Suprapubic skin (tissue), 4 donors: ENCODE data around the gene MCF2L. TPM values are rescaled to one million over a fixed set of nuclear protein-coding genes. Genes with fewer than 3 reads are reported as not detected.

Experiments
- DNase-seq, 2 donors: peaks; one replicate each; pipeline ENCODE4 v3.0.0-alpha.2; 2019; ENCODE audit warnings: low spot score in 2 of 2
- H3K27ac ChIP-seq: fragments of 200-600 bp; sonication (generic); one replicate; pipeline ENCODE4 v1.5.1; 2019
- H3K27me3 ChIP-seq: fragments of 200-600 bp; sonication (generic); one replicate; pipeline ENCODE4 v1.5.1; 2019
- H3K36me3 ChIP-seq: fragments of 200-600 bp; sonication (generic); one replicate; pipeline ENCODE4 v1.5.1; 2019
- H3K4me1 ChIP-seq: fragments of 200-600 bp; sonication (generic); one replicate; pipeline ENCODE4 v1.5.1; 2019
- H3K4me3 ChIP-seq: fragments of 200-600 bp; sonication (generic); one replicate; pipeline ENCODE4 v1.5.1; 2019; ENCODE audit warnings: mild to moderate bottlenecking
- H3K9me3 ChIP-seq: fragments of 200-600 bp; sonication (generic); one replicate; pipeline ENCODE4 v1.5.1; 2019
- CTCF ChIP-seq, 2 donors: fragments of 200-600 bp in 1 of 2; fragments of 450-650 bp in 1 of 2; sonication (generic) in 1 of 2; IDR thresholded peaks; one replicate each; pipeline ENCODE4 v1.5.1; 2016 to 2019; ENCODE audit warnings: antibody characterized with exemption in 2 of 2, mild to moderate bottlenecking in 1 of 2, moderate library complexity in 1 of 2
- EP300 ChIP-seq: sonication (generic); formaldehyde crosslinking; IDR thresholded peaks from one replicate; pipeline ENCODE4 v1.6.1; 2017; ENCODE audit warnings: antibody characterized with exemption
- POLR2A ChIP-seq, 2 donors: fragments of 450-650 bp; IDR thresholded peaks; one replicate each; pipeline ENCODE4 v1.6.1; 2017; ENCODE audit warnings: antibody characterized with exemption in 2 of 2, mild to moderate bottlenecking in 2 of 2, moderate library complexity in 2 of 2
- POLR2AphosphoS5 ChIP-seq, 3 donors: sonication (generic); formaldehyde crosslinking; IDR thresholded peaks; one replicate each; pipeline ENCODE4 v1.6.1; 2017; ENCODE audit warnings: antibody characterized with exemption in 3 of 3
- WGBS: methylation state at CpG from one replicate; pipeline ENCODE4 v1.1.5; 2018; 5-methylcytosine and 5-hydroxymethylcytosine counted together
- total RNA-seq, 4 donors: library from RNA; depleted of rRNA; stranded (reverse); fragments of >200 nt; gene quantifications; one replicate each; pipeline ENCODE4 v1.1.0, GENCODE V29; 2016

The MCF2L gene
- total RNA-seq, 4 donors from 2014 or later = 25.4 to 144 (median 50.0) TPM

- 72% methylated on average over 16 of the region's 32 CpGs for WGBS
- H3K27ac ChIP-seq = no peak overlapping the region
- H3K4me3 ChIP-seq = peak overlapping the region; percentile 17
- peaks cover 28% of the 10 kb centered on the region for H3K36me3 ChIP-seq
- TF ChIP-seq POLR2A (IDR thresholded peaks at IDR 0.05) = no peak
- no peak for TF ChIP-seq CTCF (IDR thresholded peaks at IDR 0.05)
- DNase-seq = no peak
- no peaks in the 10 kb centered on the region for H3K4me1 ChIP-seq
- no peaks in the 10 kb centered on the region for H3K9me3 ChIP-seq
- H3K27me3 ChIP-seq = peaks cover 4% of the 10 kb centered on the region
These were observed 76.5 kb downstream of the MCF2L start for GRCh38 chr13:113045251-113046127.

- DNase-seq = no peak
- Histone ChIP-seq H3K27ac (no peak overlapping the region), H3K9me3 (no peaks in the 10 kb centered on the region), H3K4me1 (no peaks in the 10 kb centered on the region), H3K4me3 (peak overlapping the region; percentile 2), H3K27me3 (peaks cover 4% of the 10 kb centered on the region), H3K36me3 (peaks cover 28% of the 10 kb centered on the region)
- no peak for TF ChIP-seq POLR2AphosphoS5 (IDR thresholded peaks at IDR 0.05)
- no peak for TF ChIP-seq CTCF (IDR thresholded peaks at IDR 0.05)
- no peak for TF ChIP-seq EP300
- TF ChIP-seq POLR2A (IDR thresholded peaks at IDR 0.05) = no peak
- 92% methylated on average over 30 of the region's 30 CpGs for WGBS
These were observed 77.3 kb downstream of the MCF2L start for GRCh38 chr13:113046128-113046882.

GRCh38 chr13:113046883-113047244 is 77.8 kb downstream of the MCF2L start:
- Histone ChIP-seq H3K27ac (no peak overlapping the region), H3K4me3 (no peak overlapping the region), H3K4me1 (no peaks in the 10 kb centered on the region), H3K36me3 (peaks cover 28% of the 10 kb centered on the region), H3K9me3 (no peaks in the 10 kb centered on the region), H3K27me3 (peaks cover 4% of the 10 kb centered on the region)
- TF ChIP-seq POLR2AphosphoS5 (IDR thresholded peaks at IDR 0.05) (no peak), EP300 (no peak), POLR2A (IDR thresholded peaks at IDR 0.05) (no peak), CTCF (IDR thresholded peaks at IDR 0.05) (no peak)
- WGBS = 83% methylated on average over 13 of the region's 13 CpGs
- no peak for DNase-seq

- Histone ChIP-seq H3K9me3 (no peaks in the 10 kb centered on the region), H3K4me3 (no peak overlapping the region), H3K36me3 (peaks cover 28% of the 10 kb centered on the region), H3K4me1 (no peaks in the 10 kb centered on the region), H3K27ac (no peak overlapping the region), H3K27me3 (peaks cover 4% of the 10 kb centered on the region)
- DNase-seq = peak in 1 of 2 donors; percentile 42
- WGBS = 97% methylated on average over 31 of the region's 31 CpGs
- TF ChIP-seq POLR2A (IDR thresholded peaks at IDR 0.05) (no peak), CTCF (IDR thresholded peaks at IDR 0.05) (no peak), POLR2AphosphoS5 (IDR thresholded peaks at IDR 0.05) (no peak), EP300 (no peak)
These were observed 78.6 kb downstream of the MCF2L start for GRCh38 chr13:113047587-113047986.

GRCh38 chr13:113048766-113049165 is 79.8 kb downstream of the MCF2L start:
- Histone ChIP-seq H3K4me1 (no peaks in the 10 kb centered on the region), H3K36me3 (peaks cover 28% of the 10 kb centered on the region), H3K4me3 (no peak overlapping the region), H3K27ac (no peak overlapping the region), H3K9me3 (no peaks in the 10 kb centered on the region), H3K27me3 (peaks cover 2% of the 10 kb centered on the region)
- TF ChIP-seq POLR2AphosphoS5 (IDR thresholded peaks at IDR 0.05) (no peak), POLR2A (IDR thresholded peaks at IDR 0.05) (no peak), CTCF (IDR thresholded peaks at IDR 0.05) (no peak), EP300 (no peak)
- 95% methylated on average over 4 of the region's 7 CpGs for WGBS
- DNase-seq = no peak
